SK-N-SH (cell line): ENCODE data around the gene DEFB129. TPM values are rescaled to one million over a fixed set of nuclear protein-coding genes. Genes with fewer than 3 reads are reported as not detected.
A peak's percentile ranks its signal among the peaks of the same experiment; 100 is the strongest.
"Not testable (repeated sequence)": the region's sequence is repeated elsewhere in the genome, so short reads cannot be mapped to it uniquely, and the experiment has no call there.

ENCODE experiments used
- CTCF ChIA-PET: fragments of 300-600, 350-600 bp; formaldehyde crosslinking; extraction: SDS; loops from one replicate; lab custom pipeline; 2021; lab: Yijun Ruan, JAX
- POLR2A ChIA-PET: fragments of 350-600 bp; sonication (Branson Sonifier 250); formaldehyde crosslinking; extraction: SDS; loops from one replicate; lab custom pipeline; 2020; ENCODE audit warnings: antibody characterized with exemption, inconsistent platforms; lab: Yijun Ruan, JAX
- DNase-seq: peaks from one replicate; pipeline ENCODE4 v3.0.0; 2012
- H2AFZ ChIP-seq: fragments of 200-600 bp; sonication (generic); 2 replicates; pipeline ENCODE4 v1.8.1; 2016; ENCODE audit warnings: antibody characterized with exemption, mild to moderate bottlenecking, low read depth
- H3F3A ChIP-seq: fragments of 200-600 bp; sonication (generic); replicated peaks from 2 replicates; pipeline ENCODE3; 2016; ENCODE audit warnings: antibody characterized with exemption, mild to moderate bottlenecking; ENCODE audit not compliant: insufficient read depth
- H3K27ac ChIP-seq, 2 experiments: fragments of 200-500 bp in 1 of 2; fragments of 200-600 bp in 1 of 2; sonication (Bioruptor generic) in 1 of 2; sonication (generic), shearing (Covaris generic) in 1 of 2; 2 replicates each; pipeline versions ENCODE4 v1.5.1 to v1.6.1; 2014 to 2016; ENCODE audit warnings: low read depth in 2 of 2, inconsistent platforms in 1 of 2, low read length in 1 of 2, mild to moderate bottlenecking in 1 of 2, mixed read lengths in 1 of 2
- H3K27me3 ChIP-seq: fragments of 200-600 bp; sonication (generic), shearing (Covaris generic); 2 replicates; pipeline ENCODE4 v1.6.1; 2016; ENCODE audit warnings: mixed run types; ENCODE audit not compliant: insufficient read depth
- H3K36me3 ChIP-seq, 2 experiments: fragments of 200-500 bp in 1 of 2; fragments of 200-600 bp in 1 of 2; sonication (Bioruptor generic) in 1 of 2; sonication (generic) in 1 of 2; replicated peaks in 1 of 2; 2 replicates each; pipeline versions ENCODE3 to v1.5.1; 2014 to 2016; ENCODE audit warnings: low read length in 1 of 2, mild to moderate bottlenecking in 1 of 2; ENCODE audit not compliant: insufficient read depth in 2 of 2, control insufficient read depth in 1 of 2
- H3K4me1 ChIP-seq, 2 experiments: fragments of 200-500 bp in 1 of 2; fragments of 200-600 bp in 1 of 2; sonication (Bioruptor generic) in 1 of 2; sonication (generic), shearing (Covaris generic) in 1 of 2; 2 replicates each; pipeline versions ENCODE4 v1.5.1 to v1.6.1; 2014 to 2016; ENCODE audit warnings: low read depth in 1 of 2, low read length in 1 of 2, mixed run types in 1 of 2; ENCODE audit not compliant: insufficient read depth in 2 of 2, control insufficient read depth in 1 of 2
- H3K4me2 ChIP-seq: fragments of 200-600 bp; sonication (generic), shearing (Covaris generic); 2 replicates; pipeline ENCODE4 v1.6.1; 2017; ENCODE audit warnings: mixed run types
- H3K4me3 ChIP-seq, 2 experiments: fragments of 200-500 bp in 1 of 2; fragments of 200-600 bp in 1 of 2; sonication (Bioruptor generic) in 1 of 2; sonication (generic), shearing (Covaris generic) in 1 of 2; 2 replicates each; pipeline versions ENCODE4 v1.5.1 to v1.8.1; 2014 to 2016; ENCODE audit warnings: low read depth in 2 of 2, inconsistent platforms in 1 of 2, low read length in 1 of 2, mild to moderate bottlenecking in 1 of 2, mixed read lengths in 1 of 2, moderate library complexity in 1 of 2
- H3K79me2 ChIP-seq: fragments of 200-600 bp; sonication (generic); 2 replicates; pipeline ENCODE4 v1.8.1; 2017; ENCODE audit warnings: mild to moderate bottlenecking; ENCODE audit not compliant: insufficient read depth
- H3K9ac ChIP-seq: fragments of 200-600 bp; sonication (generic); 2 replicates; pipeline ENCODE4 v1.6.1; 2017; ENCODE audit warnings: mixed run types
- H3K9me2 ChIP-seq: fragments of 200-600 bp; sonication (generic); 2 replicates; pipeline ENCODE4 v1.6.1; 2017; ENCODE audit warnings: mixed run types
- H3K9me3 ChIP-seq: fragments of 200-600 bp; sonication (generic); 2 replicates; pipeline ENCODE4 v1.6.1; 2017; ENCODE audit warnings: mixed run types, mild to moderate bottlenecking, moderate library complexity
- H4K20me1 ChIP-seq: fragments of 200-600 bp; sonication (generic); 2 replicates; pipeline ENCODE4 v1.6.1; 2017; ENCODE audit warnings: mild to moderate bottlenecking, mixed run types; ENCODE audit not compliant: insufficient read depth
- CHD2 ChIP-seq: fragments of 150-350 bp; IDR thresholded peaks from 2 replicates; pipeline ENCODE4 v1.6.1; 2018; ENCODE audit warnings: low read length; ENCODE audit not compliant: partially characterized antibody
- EP300 ChIP-seq, 2 experiments: IDR thresholded peaks; 2 replicates each; pipeline versions ENCODE4 v1.4.0 to v1.6.1; 2012; ENCODE audit warnings: borderline replicate concordance in 1 of 2, low read depth in 1 of 2, low read length in 1 of 2
- FOSL2 ChIP-seq: IDR thresholded peaks from 2 replicates; pipeline ENCODE4 v1.4.0; 2012; ENCODE audit warnings: low read depth, mild to moderate bottlenecking, moderate library complexity, borderline replicate concordance
- FOXJ3 ChIP-seq: sonication (generic); formaldehyde crosslinking; IDR thresholded peaks from 2 replicates; pipeline ENCODE4 v1.5.1; 2020; ENCODE audit warnings: mild to moderate bottlenecking, missing genetic modification reagents
- GABPA ChIP-seq: IDR thresholded peaks from 2 replicates; pipeline ENCODE4 v1.4.0; 2012; ENCODE audit warnings: low read depth, mild to moderate bottlenecking
- JUND ChIP-seq: IDR thresholded peaks from 2 replicates; pipeline ENCODE4 v1.4.0; 2012
- MEF2A ChIP-seq: IDR thresholded peaks from 2 replicates; pipeline ENCODE4 v1.4.0; 2012; ENCODE audit warnings: low read depth, borderline replicate concordance
- MXI1 ChIP-seq: IDR thresholded peaks from 2 replicates; pipeline ENCODE4 v1.6.1; 2012; ENCODE audit warnings: mild to moderate bottlenecking, low read depth, low read length, improper control_type of control experiment
- NFIC ChIP-seq: IDR thresholded peaks from 2 replicates; pipeline ENCODE4 v1.4.0; 2012; ENCODE audit warnings: borderline replicate concordance
- NRF1 ChIP-seq: IDR thresholded peaks from 2 replicates; pipeline ENCODE4 v1.6.1; 2012; ENCODE audit warnings: low read depth, mild to moderate bottlenecking, low read length
- POLR2AphosphoS5 ChIP-seq: IDR thresholded peaks from 2 replicates; pipeline ENCODE4 v1.6.1; 2012; ENCODE audit warnings: low read depth, low read length
- RAD21 ChIP-seq: IDR thresholded peaks from 2 replicates; pipeline ENCODE4 v1.6.1; 2012; ENCODE audit warnings: mild to moderate bottlenecking, low read length
- RCOR1 ChIP-seq: fragments of 150-350 bp; IDR thresholded peaks from 2 replicates; pipeline ENCODE4 v1.6.1; 2017; ENCODE audit warnings: antibody characterized with exemption, low read length
- SIN3A ChIP-seq: IDR thresholded peaks from 2 replicates; pipeline ENCODE4 v1.6.1; 2012; ENCODE audit warnings: low read depth, mild to moderate bottlenecking, low read length, moderate library complexity, borderline replicate concordance
- WGBS: methylation state at CpG from one replicate; pipeline ENCODE4 v1.1.6; 2017; ENCODE audit warnings: low lambda C conversion rate; 5-methylcytosine and 5-hydroxymethylcytosine counted together
- polyA plus RNA-seq, 3 experiments: library from polyadenylated mRNA; depleted of rRNA; stranded (reverse); fragments of >200 nt; gene quantifications; 2 replicates each; pipeline ENCODE4 v1.2.3, GENCODE V29; 2012
- TF ChIP-seq, protein P1 (sequence below): fragments of 150-350 bp; IDR thresholded peaks from 2 replicates; pipeline ENCODE4 v1.6.1; 2017; ENCODE audit warnings: antibody characterized with exemption, low read length, low read depth, borderline replicate concordance
- TF ChIP-seq, protein P2 (sequence below): fragments of 200-600 bp; sonication (generic); IDR thresholded peaks from 2 replicates; pipeline ENCODE4 v1.6.1; 2017; ENCODE audit warnings: antibody characterized with exemption, mild to moderate bottlenecking, moderate library complexity
- TF ChIP-seq, protein P3 (sequence below): IDR thresholded peaks from 2 replicates; pipeline ENCODE4 v1.4.0; 2012; ENCODE audit warnings: low read depth, borderline replicate concordance

DEFB129 gene
- polyA plus RNA-seq, 1 of the 3 experiments (the other 2 are of a cell fraction): not detected

DNA sequence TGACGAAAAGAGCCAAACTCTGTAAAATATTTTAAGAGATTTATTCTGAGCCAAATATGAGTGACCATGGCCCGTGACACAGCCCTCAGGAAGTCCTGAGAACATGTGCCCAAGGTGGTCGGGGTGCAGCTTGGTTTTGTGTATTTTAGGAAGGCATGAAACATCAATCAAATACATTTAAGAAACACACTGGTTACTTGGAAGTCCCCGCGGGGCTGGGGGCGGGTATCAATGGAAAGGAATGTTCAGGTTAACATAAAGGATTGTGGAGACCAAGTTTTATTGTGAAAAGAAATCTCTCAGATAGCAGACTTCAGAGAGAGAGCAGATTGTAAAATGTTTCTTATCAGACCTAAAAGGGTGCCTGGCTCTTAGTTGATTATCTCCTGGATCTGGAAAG is 26.4 kb downstream of the DEFB129 start:
- H3K27me3 ChIP-seq, H4K20me1 ChIP-seq, H3K4me3 ChIP-seq, H3K9me3 ChIP-seq, POLR2A ChIA-PET, H2AFZ ChIP-seq, H3F3A ChIP-seq, H3K4me2 ChIP-seq, H3K9me2 ChIP-seq, DNase-seq, H3K9ac ChIP-seq, H3K79me2 ChIP-seq, H3K27ac ChIP-seq, H3K36me3 ChIP-seq: not testable (repeated sequence)
- 45% methylated on average over 6 of the region's 6 CpGs for WGBS
- CTCF ChIA-PET: interaction anchor here (4.1 kb wide), 1 partner anchor 13 kb away, joined by 26 read pairs; no protein-coding TSS in a partner anchor
- H3K4me1 ChIP-seq: peaks cover 0 to 12% of the 10 kb centered on the region in 2 experiments; a peak in 1 of 4 replicates

DNA sequence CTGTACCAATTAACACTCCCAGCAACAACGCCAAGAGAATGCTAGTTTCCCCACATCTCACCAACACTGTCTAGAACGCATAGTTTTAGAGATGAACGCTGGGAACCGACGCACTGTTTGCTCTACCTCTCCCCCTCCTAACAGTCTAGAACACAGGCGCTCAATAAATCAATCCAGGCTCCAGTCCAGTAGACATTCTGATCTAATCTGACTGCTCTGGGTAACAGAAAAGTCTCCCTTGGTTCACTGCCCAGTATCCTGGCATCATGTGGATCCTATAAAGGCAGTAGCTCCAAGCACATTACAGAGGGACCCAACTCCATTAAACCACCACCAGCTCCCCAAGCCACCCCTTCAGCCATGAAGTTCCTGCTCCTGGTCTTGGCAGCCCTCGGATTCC is 30.4 kb downstream of the DEFB129 start, which contains the start of gene DEFB132:
Gene DEFB132 (plus strand): TSS at position 306 of the 400 bp plus-strand sequence. CDS start 55 bp downstream, at position 361.
- Histone ChIP-seq H3K36me3 (no peaks in the 10 kb centered on the region), H3K4me1 (peaks cover 0 to 12% of the 10 kb centered on the region in 2 experiments; a peak in 1 of 4 replicates), H3K4me3 (no peak within 1 kb of the TSS), H3K9me3 (no peaks in the 10 kb centered on the region), H3K27me3 (peaks cover 14% of the 10 kb centered on the region; the same call in 1 of the 2 replicates), H4K20me1 (no peaks in the 10 kb centered on the region), H2AFZ (no peak within 1 kb of the TSS), H3K27ac (no peak within 1 kb of the TSS; a peak in 1 of 4 replicates), H3K9me2 (no peaks in the 10 kb centered on the region), H3K4me2 (no peak within 1 kb of the TSS), H3F3A (no peaks in the 10 kb centered on the region), H3K79me2 (no peaks in the 10 kb centered on the region), H3K9ac (no peak within 1 kb of the TSS)
- CTCF ChIA-PET: interaction anchor here (0.6 to 2.5 kb wide), 2 partner anchors 9 to 13 kb away, joined by 3 to 16 read pairs; no protein-coding TSS in a partner anchor
- WGBS: 32% methylated on average over 7 of the region's 7 CpGs
- TF ChIP-seq JUND (no peak), EP300 (IDR thresholded peaks at IDR 0.05; ENCODE audit: borderline replicate concordance in 1 of 2, low read depth in 1 of 2, low read length in 1 of 2) (0 out of 4 replicates have a peak, but pooled peaks of 1 of the 2 experiments have one; percentile 15), CHD2 (peak; percentile 39), FOXJ3 (CRISPR knock-in tag) (no peak), RAD21 (no peak)
- TF ChIP-seq, protein P1, sequence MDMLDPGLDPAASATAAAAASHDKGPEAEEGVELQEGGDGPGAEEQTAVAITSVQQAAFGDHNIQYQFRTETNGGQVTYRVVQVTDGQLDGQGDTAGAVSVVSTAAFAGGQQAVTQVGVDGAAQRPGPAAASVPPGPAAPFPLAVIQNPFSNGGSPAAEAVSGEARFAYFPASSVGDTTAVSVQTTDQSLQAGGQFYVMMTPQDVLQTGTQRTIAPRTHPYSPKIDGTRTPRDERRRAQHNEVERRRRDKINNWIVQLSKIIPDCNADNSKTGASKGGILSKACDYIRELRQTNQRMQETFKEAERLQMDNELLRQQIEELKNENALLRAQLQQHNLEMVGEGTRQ: no peak
- DNase-seq: peak; percentile 56
- POLR2A ChIA-PET: no interaction called here

DNA sequence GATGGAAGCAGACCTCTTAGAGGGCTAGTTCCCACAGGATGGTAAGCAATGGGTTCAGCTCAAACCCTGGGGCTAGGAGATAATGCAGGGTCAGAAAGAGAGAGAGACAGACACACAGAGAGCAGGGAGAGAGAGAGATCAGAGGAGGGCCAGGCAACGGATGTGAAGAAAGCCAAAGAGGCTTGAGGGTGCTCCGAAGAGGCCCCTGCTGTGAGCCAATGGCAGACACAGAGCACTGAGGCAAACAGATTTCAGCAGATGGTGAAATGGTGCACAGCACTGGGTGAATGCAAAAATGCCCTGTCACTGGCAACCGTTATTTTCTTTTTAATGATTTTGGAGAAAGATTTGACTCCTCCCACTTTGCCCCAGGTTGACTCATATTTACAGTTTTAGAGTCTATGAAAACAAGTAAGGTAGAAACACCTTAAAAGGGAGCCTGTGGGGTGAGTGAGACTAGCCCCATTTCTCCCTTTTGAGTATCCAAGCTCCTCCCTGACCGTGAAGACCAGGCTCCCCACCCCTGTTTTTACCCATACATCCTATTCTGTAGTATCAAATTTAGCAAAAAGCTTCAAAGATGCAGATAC is 31.3 kb downstream of the DEFB129 start:
- DNase-seq: no peak
- H3K4me2 ChIP-seq: no peak overlapping the region
- H2AFZ ChIP-seq: no peak overlapping the region
- H3K36me3 ChIP-seq: no peaks in the 10 kb centered on the region
- no peaks in the 10 kb centered on the region for H4K20me1 ChIP-seq
- CTCF ChIA-PET: interaction anchor here (1.3 to 2.5 kb wide), 2 partner anchors 8 to 72 kb away, joined by 7 to 16 read pairs; no protein-coding TSS in a partner anchor
- H3K9me2 ChIP-seq: no peaks in the 10 kb centered on the region
- peaks cover 14% of the 10 kb centered on the region; the same call in 1 of the 2 replicates for H3K27me3 ChIP-seq
- no peak overlapping the region for H3K27ac ChIP-seq
- no peaks in the 10 kb centered on the region for H3F3A ChIP-seq
- H3K4me1 ChIP-seq: peaks cover 0 to 12% of the 10 kb centered on the region in 2 experiments; a peak in 1 of 4 replicates
- POLR2A ChIA-PET: no interaction called here
- H3K4me3 ChIP-seq: no peak overlapping the region
- H3K9ac ChIP-seq: no peak overlapping the region
- no peaks in the 10 kb centered on the region for H3K79me2 ChIP-seq
- H3K9me3 ChIP-seq: no peaks in the 10 kb centered on the region
- 34% methylated on average over 4 of the region's 4 CpGs for WGBS
- TF ChIP-seq MEF2A: no peak
- no peak for TF ChIP-seq NRF1
- no peak for TF ChIP-seq NFIC
- TF ChIP-seq POLR2AphosphoS5: no peak
- TF ChIP-seq CHD2: no peak
- no peak for TF ChIP-seq MXI1
- TF ChIP-seq, protein P2, sequence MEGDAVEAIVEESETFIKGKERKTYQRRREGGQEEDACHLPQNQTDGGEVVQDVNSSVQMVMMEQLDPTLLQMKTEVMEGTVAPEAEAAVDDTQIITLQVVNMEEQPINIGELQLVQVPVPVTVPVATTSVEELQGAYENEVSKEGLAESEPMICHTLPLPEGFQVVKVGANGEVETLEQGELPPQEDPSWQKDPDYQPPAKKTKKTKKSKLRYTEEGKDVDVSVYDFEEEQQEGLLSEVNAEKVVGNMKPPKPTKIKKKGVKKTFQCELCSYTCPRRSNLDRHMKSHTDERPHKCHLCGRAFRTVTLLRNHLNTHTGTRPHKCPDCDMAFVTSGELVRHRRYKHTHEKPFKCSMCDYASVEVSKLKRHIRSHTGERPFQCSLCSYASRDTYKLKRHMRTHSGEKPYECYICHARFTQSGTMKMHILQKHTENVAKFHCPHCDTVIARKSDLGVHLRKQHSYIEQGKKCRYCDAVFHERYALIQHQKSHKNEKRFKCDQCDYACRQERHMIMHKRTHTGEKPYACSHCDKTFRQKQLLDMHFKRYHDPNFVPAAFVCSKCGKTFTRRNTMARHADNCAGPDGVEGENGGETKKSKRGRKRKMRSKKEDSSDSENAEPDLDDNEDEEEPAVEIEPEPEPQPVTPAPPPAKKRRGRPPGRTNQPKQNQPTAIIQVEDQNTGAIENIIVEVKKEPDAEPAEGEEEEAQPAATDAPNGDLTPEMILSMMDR: no peak
- no peak for TF ChIP-seq SIN3A
- TF ChIP-seq, protein P3, sequence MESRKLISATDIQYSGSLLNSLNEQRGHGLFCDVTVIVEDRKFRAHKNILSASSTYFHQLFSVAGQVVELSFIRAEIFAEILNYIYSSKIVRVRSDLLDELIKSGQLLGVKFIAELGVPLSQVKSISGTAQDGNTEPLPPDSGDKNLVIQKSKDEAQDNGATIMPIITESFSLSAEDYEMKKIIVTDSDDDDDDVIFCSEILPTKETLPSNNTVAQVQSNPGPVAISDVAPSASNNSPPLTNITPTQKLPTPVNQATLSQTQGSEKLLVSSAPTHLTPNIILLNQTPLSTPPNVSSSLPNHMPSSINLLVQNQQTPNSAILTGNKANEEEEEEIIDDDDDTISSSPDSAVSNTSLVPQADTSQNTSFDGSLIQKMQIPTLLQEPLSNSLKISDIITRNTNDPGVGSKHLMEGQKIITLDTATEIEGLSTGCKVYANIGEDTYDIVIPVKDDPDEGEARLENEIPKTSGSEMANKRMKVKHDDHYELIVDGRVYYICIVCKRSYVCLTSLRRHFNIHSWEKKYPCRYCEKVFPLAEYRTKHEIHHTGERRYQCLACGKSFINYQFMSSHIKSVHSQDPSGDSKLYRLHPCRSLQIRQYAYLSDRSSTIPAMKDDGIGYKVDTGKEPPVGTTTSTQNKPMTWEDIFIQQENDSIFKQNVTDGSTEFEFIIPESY: no peak
- no peak for TF ChIP-seq RCOR1
- TF ChIP-seq FOSL2: no peak
- TF ChIP-seq GABPA: no peak
